GM13977 (cell line): Measurements from ENCODE around the gene CHD9.
"Not testable (repeated sequence)": the region's sequence is repeated elsewhere in the genome, so short reads cannot be mapped to it uniquely, and the experiment has no call there.

ENCODE experiments used
- DNase-seq: peaks from one replicate; pipeline ENCODE4 v3.0.0; 2012; ENCODE audit warnings: low spot score
- CTCF ChIP-seq: IDR thresholded peaks from 2 replicates; pipeline ENCODE4 v1.5.1; 2012; ENCODE audit warnings: mild to moderate bottlenecking, control low read depth; ENCODE audit not compliant: insufficient read depth; ENCODE audit errors: extremely low read depth, missing control alignments
- in situ Hi-C: fragments of 300-500 bp; cut with MboI; formaldehyde crosslinking; loops from one replicate; pipeline ENCODE4 v1.12.0; 2022; ENCODE audit warnings: low sequenced_read_pairs, low pct_unique_long_range_greater_than_20kb, mixed read lengths, inconsistent platforms; ENCODE audit not compliant: unreplicated experiment

CHD9 gene

GRCh38 chr16:53073022-53073421 is 18.2 kb downstream of the CHD9 start:
- no peak for TF ChIP-seq CTCF
- DNase-seq, result no peak
- in situ Hi-C loops, result loop anchor here (25.0 kb wide), 1 partner anchor 89 kb away; no protein-coding TSS in a partner anchor

GRCh38 chr16:53074296-53074695 is 19.5 kb downstream of the CHD9 start:
- not testable (repeated sequence) for DNase-seq
- in situ Hi-C loops, result loop anchor here (25.0 kb wide), 1 partner anchor 88 kb away; no protein-coding TSS in a partner anchor

GRCh38 chr16:53075461-53075860 is 20.7 kb downstream of the CHD9 start:
- in situ Hi-C loops, DNase-seq: not testable (repeated sequence)

- no peak for TF ChIP-seq CTCF
- in situ Hi-C loops, result no loop called here
- DNase-seq, result no peak
Measured at GRCh38 chr16:53078247-53078646, 23.5 kb downstream of the CHD9 start.

- TF ChIP-seq CTCF, result no peak
- in situ Hi-C loops, result no loop called here
- DNase-seq, result no peak
Measured at GRCh38 chr16:53078765-53079485, 24.1 kb downstream of the CHD9 start.

- in situ Hi-C loops, result no loop called here
- no peak for TF ChIP-seq CTCF
- no peak for DNase-seq
Measured at GRCh38 chr16:53080345-53081031, 25.7 kb downstream of the CHD9 start.

GRCh38 chr16:53081032-53081424 is 26.2 kb downstream of the CHD9 start:
- no peak for TF ChIP-seq CTCF
- in situ Hi-C loops, result no loop called here
- DNase-seq, result no peak
